OCI-LY7 (cell line): ENCODE measurements around the gene DVL1. TPM values are rescaled to one million over a fixed set of nuclear protein-coding genes. Genes with fewer than 3 reads are reported as not detected.
"Not testable (repeated sequence)": the region's sequence is repeated elsewhere in the genome, so short reads cannot be mapped to it uniquely, and the experiment has no call there.

Source experiments
- BruUV-seq: library from RNA; stranded (reverse); fragments of 400-500 nt; replicated peaks from 2 replicates; lab custom pipeline; 2021; lab: Mats Ljungman, UMichigan
- CTCF ChIA-PET: fragments of 300-600 bp; sonication (Branson Sonifier 250); formaldehyde crosslinking; loops from one replicate; lab custom pipeline; 2022; ENCODE audit warnings: antibody characterized with exemption; ENCODE audit not compliant: unreplicated experiment; lab: Charles Lee
- POLR2A ChIA-PET: fragments of 300-600 bp; sonication (Branson Sonifier 250); formaldehyde crosslinking; loops from one replicate; lab custom pipeline; 2022; ENCODE audit warnings: antibody characterized with exemption; lab: Charles Lee
- DNase-seq: peaks from one replicate; pipeline ENCODE4 v3.0.0-alpha.2; 2015; ENCODE audit warnings: low spot score
- H2AFZ ChIP-seq: fragments of 200-600 bp; sonication (generic), shearing (Covaris generic); 2 replicates; pipeline ENCODE4 v1.6.1; 2014; ENCODE audit warnings: mild to moderate bottlenecking, antibody characterized with exemption, low read length, moderate library complexity
- H3K27ac ChIP-seq: fragments of 200-600 bp; sonication (generic); 2 replicates; pipeline ENCODE4 v1.5.1; 2014; ENCODE audit warnings: mixed run types, low read depth, mild to moderate bottlenecking, moderate library complexity, low read length, inconsistent platforms; ENCODE audit not compliant: poor library complexity, severe bottlenecking
- H3K36me3 ChIP-seq: fragments of 200-600 bp; sonication (generic); 2 replicates; pipeline ENCODE4 v1.6.1; 2014; ENCODE audit warnings: mild to moderate bottlenecking, antibody characterized with exemption, low read length, moderate library complexity, mixed read lengths; ENCODE audit not compliant: insufficient read depth
- H3K4me1 ChIP-seq: fragments of 200-600 bp; sonication (generic); 2 replicates; pipeline ENCODE4 v1.5.1; 2014; ENCODE audit warnings: mild to moderate bottlenecking, low read length; ENCODE audit not compliant: insufficient read depth, poor library complexity, severe bottlenecking
- H3K4me2 ChIP-seq: fragments of 200-600 bp; sonication (generic); 2 replicates; pipeline ENCODE4 v1.6.1; 2014; ENCODE audit warnings: mild to moderate bottlenecking, low read length
- H3K4me3 ChIP-seq: fragments of 200-600 bp; sonication (generic); 2 replicates; pipeline ENCODE4 v1.5.1; 2014; ENCODE audit warnings: mild to moderate bottlenecking, low read depth, low read length; ENCODE audit not compliant: poor library complexity, severe bottlenecking
- H3K79me2 ChIP-seq: fragments of 200-600 bp; sonication (generic); 2 replicates; pipeline ENCODE4 v1.6.1; 2016; ENCODE audit warnings: low read depth, mild to moderate bottlenecking, low read length, moderate library complexity, mixed read lengths; ENCODE audit not compliant: insufficient read depth
- H3K9me2 ChIP-seq: fragments of 200-600 bp; sonication (generic); 2 replicates; pipeline ENCODE4 v1.6.1; 2016; ENCODE audit warnings: mild to moderate bottlenecking, low read length, mixed read lengths; ENCODE audit not compliant: insufficient read depth
- H3K9me3 ChIP-seq: fragments of 200-600 bp; sonication (generic); 2 replicates; pipeline ENCODE4 v1.6.1; 2014; ENCODE audit warnings: mild to moderate bottlenecking, mixed run types, low read length, mixed read lengths
- H4K20me1 ChIP-seq: fragments of 200-600 bp; sonication (generic); 2 replicates; pipeline ENCODE4 v1.6.1; 2014; ENCODE audit warnings: mild to moderate bottlenecking, antibody characterized with exemption, low read length, moderate library complexity, mixed read lengths; ENCODE audit not compliant: insufficient read depth
- CTCF ChIP-seq: fragments of 200-600 bp; sonication (generic); conservative IDR thresholded peaks from 2 replicates; pipeline ENCODE4 v1.5.1; 2014; ENCODE audit warnings: mild to moderate bottlenecking, antibody characterized with exemption, low read length, moderate library complexity, mixed read lengths
- EZH2phosphoT487 ChIP-seq: fragments of 200-600 bp; sonication (generic); IDR thresholded peaks from 2 replicates; pipeline ENCODE4 v1.6.1; 2018; ENCODE audit warnings: low read depth, borderline replicate concordance, mild to moderate bottlenecking, mixed run types, antibody characterized with exemption, low read length, moderate library complexity, mixed read lengths
- intact Hi-C: fragments of 100-400 bp; cut with micrococcal nuclease; formaldehyde crosslinking; loops from one replicate; pipeline ENCODE4 v1.10.0; 2022; ENCODE audit not compliant: unreplicated experiment
- total RNA-seq, 2 experiments: library from RNA; depleted of rRNA in 1 of 2; stranded (reverse); fragments of >200 nt in 1 of 2; shearing (Covaris generic) in 1 of 2; gene quantifications; 2 replicates each; pipeline ENCODE4 v1.2.3, GENCODE V29; 2014 to 2022

The DVL1 gene
- total RNA-seq, 2 experiments from 2014 or later, result 27.8 to 47.1 TPM

GRCh38 chr1:1371364-1371745, 22.1 kb upstream of the DVL1 start:
- no peaks in the 10 kb centered on the region for H4K20me1 ChIP-seq
- no peak for TF ChIP-seq CTCF
- TF ChIP-seq EZH2phosphoT487, result no peak
- CTCF ChIA-PET, result no interaction called here
- H3K36me3 ChIP-seq, result peaks cover 42% of the 10 kb centered on the region
- H3K9me3 ChIP-seq, result peaks cover 10% of the 10 kb centered on the region; the same call in 1 of the 2 replicates
- peaks cover 31% of the 10 kb centered on the region for H3K4me1 ChIP-seq
- peak overlapping the region; percentile 26 for H3K27ac ChIP-seq
- BruUV-seq, result no TSS peak
- POLR2A ChIA-PET, result interaction anchor here (0.6 kb wide), 1 partner anchor 28 kb away, joined by 3 read pairs; the partner anchor contains the start of gene CCNL2
- H3K4me3 ChIP-seq, result peak overlapping the region; percentile 43
- DNase-seq, result no peak
- intact Hi-C loops, result no loop called here
- peaks cover 20% of the 10 kb centered on the region for H3K79me2 ChIP-seq
- no peak overlapping the region for H2AFZ ChIP-seq
- H3K4me2 ChIP-seq, result peak overlapping the region; percentile 66; the same call in 1 of the 2 replicates
- no peaks in the 10 kb centered on the region for H3K9me2 ChIP-seq

- Histone ChIP-seq H3K36me3 (peaks cover 38% of the 10 kb centered on the region), H3K4me3 (no peak overlapping the region), H3K4me2 (no peak overlapping the region), H3K79me2 (peaks cover 20% of the 10 kb centered on the region), H3K4me1 (peaks cover 26% of the 10 kb centered on the region), H3K27ac (no peak overlapping the region), H4K20me1 (no peaks in the 10 kb centered on the region), H3K9me2 (no peaks in the 10 kb centered on the region), H2AFZ (no peak overlapping the region), H3K9me3 (peaks cover 15% of the 10 kb centered on the region)
- DNase-seq, result no peak
- intact Hi-C loops, result no loop called here
- POLR2A ChIA-PET, result no interaction called here
- CTCF ChIA-PET, result no interaction called here
- TF ChIP-seq EZH2phosphoT487 (no peak), CTCF (no peak)
- no TSS peak for BruUV-seq
These were observed 21.6 kb upstream of the DVL1 start for GRCh38 chr1:1370771-1371300.

- H3K4me2 ChIP-seq, H3K9me2 ChIP-seq, H4K20me1 ChIP-seq, CTCF ChIA-PET, POLR2A ChIA-PET, H3K4me3 ChIP-seq, H2AFZ ChIP-seq, BruUV-seq, intact Hi-C loops, DNase-seq, H3K27ac ChIP-seq: not testable (repeated sequence)
- Histone ChIP-seq H3K4me1 (peaks cover 25% of the 10 kb centered on the region), H3K9me3 (peaks cover 17% of the 10 kb centered on the region), H3K36me3 (peaks cover 38% of the 10 kb centered on the region), H3K79me2 (peaks cover 20% of the 10 kb centered on the region)
These were observed 20.9 kb upstream of the DVL1 start for GRCh38 chr1:1370094-1370493.
